H9 (cell line): ENCODE data around the gene VWA8. TPM values are rescaled to one million over a fixed set of nuclear protein-coding genes. Genes with fewer than 3 reads are reported as not detected.

Experiments
- DNase-seq: peaks from one replicate; pipeline ENCODE4 v3.0.0-alpha.2; 2017
- H2AFZ ChIP-seq: one replicate; pipeline ENCODE4 v1.6.1; 2013; ENCODE audit warnings: mild to moderate bottlenecking, low read length, control low read depth, moderate library complexity
- H2AK5ac ChIP-seq: 2 replicates; pipeline ENCODE4 v1.6.1; 2013; ENCODE audit warnings: low read length, control low read depth, mixed read lengths; ENCODE audit not compliant: insufficient read length
- H2BK120ac ChIP-seq: one replicate; pipeline ENCODE4 v1.6.1; 2013; ENCODE audit warnings: low read depth, mild to moderate bottlenecking, low read length, control low read depth, inconsistent platforms; ENCODE audit not compliant: poor library complexity, severe bottlenecking
- H2BK12ac ChIP-seq: 2 replicates; pipeline ENCODE4 v1.6.1; 2013; ENCODE audit warnings: low read length, control low read depth, mixed read lengths, low read depth; ENCODE audit not compliant: insufficient read length
- H2BK15ac ChIP-seq: 2 replicates; pipeline ENCODE4 v1.6.1; 2013; ENCODE audit warnings: low read depth, low read length, control low read depth
- H2BK20ac ChIP-seq: one replicate; pipeline ENCODE4 v1.6.1; 2013; ENCODE audit warnings: low read depth, mild to moderate bottlenecking, low read length, control low read depth, inconsistent platforms; ENCODE audit not compliant: poor library complexity, severe bottlenecking
- H2BK5ac ChIP-seq: 2 replicates; pipeline ENCODE4 v1.6.1; 2013; ENCODE audit warnings: low read length, control low read depth, mixed read lengths; ENCODE audit not compliant: insufficient read length
- H3K14ac ChIP-seq: 2 replicates; pipeline ENCODE4 v1.6.1; 2013; ENCODE audit warnings: low read length, control low read depth; ENCODE audit not compliant: insufficient read depth
- H3K18ac ChIP-seq: 2 replicates; pipeline ENCODE4 v1.6.1; 2013; ENCODE audit warnings: low read depth, mild to moderate bottlenecking, mixed read lengths, low read length, control low read depth; ENCODE audit not compliant: insufficient read length
- H3K23ac ChIP-seq: 2 replicates; pipeline ENCODE4 v1.6.1; 2013; ENCODE audit warnings: low read length, control low read depth, mixed read lengths, low read depth; ENCODE audit not compliant: insufficient read length
- H3K23me2 ChIP-seq: 2 replicates; pipeline ENCODE4 v1.6.1; 2013; ENCODE audit warnings: low read depth, mild to moderate bottlenecking, mixed read lengths, low read length, control low read depth; ENCODE audit not compliant: insufficient read length, poor library complexity, severe bottlenecking
- H3K27ac ChIP-seq: 2 replicates; pipeline ENCODE4 v1.5.1; 2013; ENCODE audit warnings: low read length, control low read depth, mixed read lengths, low read depth; ENCODE audit not compliant: insufficient read length
- H3K27me3 ChIP-seq: 2 replicates; pipeline ENCODE4 v1.6.1; 2013; ENCODE audit warnings: low read length, control low read depth, inconsistent platforms; ENCODE audit not compliant: insufficient read depth
- H3K4ac ChIP-seq: 2 replicates; pipeline ENCODE4 v1.6.1; 2013; ENCODE audit warnings: low read depth, mild to moderate bottlenecking, control low read depth, inconsistent platforms, low read length, moderate library complexity
- H3K4me1 ChIP-seq: 2 replicates; pipeline ENCODE4 v1.6.1; 2013; ENCODE audit warnings: low read length, control low read depth, inconsistent platforms; ENCODE audit not compliant: insufficient read depth
- H3K4me2 ChIP-seq: 2 replicates; pipeline ENCODE4 v1.6.1; 2013; ENCODE audit warnings: low read length, control low read depth, mixed read lengths; ENCODE audit not compliant: insufficient read length, insufficient read depth
- H3K56ac ChIP-seq: 2 replicates; pipeline ENCODE4 v1.6.1; 2013; ENCODE audit warnings: low read depth, mild to moderate bottlenecking, mixed read lengths, low read length, control low read depth; ENCODE audit not compliant: insufficient read length
- H3K79me1 ChIP-seq: 2 replicates; pipeline ENCODE4 v1.6.1; 2013; ENCODE audit warnings: low read depth, mild to moderate bottlenecking, moderate library complexity, low read length, control low read depth, inconsistent platforms; ENCODE audit not compliant: insufficient read depth, poor library complexity, severe bottlenecking
- H3K79me2 ChIP-seq: 2 replicates; pipeline ENCODE4 v1.6.1; 2013; ENCODE audit warnings: low read length, control low read depth, inconsistent platforms; ENCODE audit not compliant: insufficient read depth
- H3K9ac ChIP-seq: 2 replicates; pipeline ENCODE4 v1.6.1; 2013; ENCODE audit warnings: low read length, control low read depth, mixed read lengths; ENCODE audit not compliant: insufficient read length; ENCODE audit errors: extremely low read depth
- H3K9me3 ChIP-seq: one replicate; pipeline ENCODE4 v1.6.1; 2013; ENCODE audit warnings: low read depth, low read length, inconsistent platforms; ENCODE audit not compliant: control insufficient read depth
- H3T11ph ChIP-seq: one replicate; pipeline ENCODE4 v1.6.1; 2013; ENCODE audit warnings: mild to moderate bottlenecking, low read length, control low read depth, inconsistent platforms
- H4K20me1 ChIP-seq: one replicate; pipeline ENCODE4 v1.6.1; 2013; ENCODE audit not compliant: control insufficient read depth, insufficient read length, insufficient read depth
- H4K5ac ChIP-seq: 2 replicates; pipeline ENCODE4 v1.6.1; 2013; ENCODE audit warnings: low read depth, mild to moderate bottlenecking, mixed read lengths, low read length, control low read depth; ENCODE audit not compliant: insufficient read length
- H4K8ac ChIP-seq: replicated peaks from 2 replicates; pipeline ENCODE4 v1.6.1; 2013; ENCODE audit warnings: low read length, control low read depth, mixed read lengths, low read depth; ENCODE audit not compliant: insufficient read length
- H4K91ac ChIP-seq: 2 replicates; pipeline ENCODE4 v1.6.1; 2013; ENCODE audit warnings: low read depth, mild to moderate bottlenecking, moderate library complexity, mixed read lengths, low read length, control low read depth; ENCODE audit not compliant: insufficient read length
- H3K27ac Mint-ChIP-seq, 3 experiments: 2 replicates in 2 of 3; 3 replicates in 1 of 3; pipeline ENCODE4 v1.8.0; 2020 to 2021; ENCODE audit warnings: mixed read lengths in 3 of 3, mild to moderate bottlenecking in 1 of 3, moderate library complexity in 1 of 3
- H3K27me3 Mint-ChIP-seq: 2 replicates; pipeline ENCODE4 v1.8.0; 2021; ENCODE audit warnings: low read depth, mild to moderate bottlenecking, moderate library complexity, mixed read lengths
- H3K36me3 Mint-ChIP-seq, 3 experiments: 2 replicates in 2 of 3; 3 replicates in 1 of 3; pipeline ENCODE4 v1.8.0; 2020 to 2021; ENCODE audit warnings: low read depth in 3 of 3, mixed read lengths in 3 of 3; ENCODE audit not compliant: insufficient read depth in 1 of 3
- H3K4me1 Mint-ChIP-seq, 2 experiments: 2 replicates each; pipeline ENCODE4 v1.8.0; 2020; ENCODE audit warnings: mixed read lengths in 2 of 2
- H3K4me3 Mint-ChIP-seq, 2 experiments: 2 replicates in 1 of 2; 3 replicates in 1 of 2; pipeline ENCODE4 v1.8.0; 2020 to 2021; ENCODE audit warnings: mild to moderate bottlenecking in 2 of 2, mixed read lengths in 2 of 2, moderate library complexity in 1 of 2
- H3K9me3 Mint-ChIP-seq, 2 experiments: 2 replicates in 1 of 2; 3 replicates in 1 of 2; pipeline ENCODE4 v1.8.0; 2020; ENCODE audit warnings: mild to moderate bottlenecking in 2 of 2, mixed read lengths in 2 of 2, moderate library complexity in 1 of 2
- CTCF ChIP-seq: fragments of 200-600 bp; sonication (generic); conservative IDR thresholded peaks from 3 replicates; pipeline ENCODE4 v1.8.0; 2021; ENCODE audit warnings: antibody characterized with exemption, mild to moderate bottlenecking
- WGBS: extraction: QIAGEN DNeasy Blood & Tissue Kit; methylation state at CpG from one replicate; pipeline ENCODE4 v1.1.7; 2013; ENCODE audit warnings: missing lambda C conversion rate, low lambda C conversion rate, mixed read lengths; ENCODE audit not compliant: insufficient read length; ENCODE audit errors: extremely low coverage; 5-methylcytosine and 5-hydroxymethylcytosine counted together
- total RNA-seq: library from RNA; stranded (reverse); gene quantifications from 2 replicates; pipeline ENCODE4 v1.2.1, GENCODE V29; 2021

VWA8 gene
- total RNA-seq, 1 experiment from 2014 or later: 17.4 TPM

GRCh38 chr13:41652735-41653361, 308.1 kb downstream of the VWA8 start:
- Histone ChIP-seq H2BK120ac (no peak overlapping the region), H3K18ac (no peak overlapping the region), H3K9ac (no peak overlapping the region), H3K27ac (no peak overlapping the region), H4K20me1 (no peaks in the 10 kb centered on the region), H3K56ac (no peak overlapping the region), H3K4me2 (no peak overlapping the region), H3K9me3 (no peaks in the 10 kb centered on the region), H4K5ac (no peak overlapping the region), H3T11ph (no peak overlapping the region), H4K8ac (no peak overlapping the region), H3K14ac (no peak overlapping the region), H3K27me3 (no peaks in the 10 kb centered on the region), H2BK20ac (no peak overlapping the region), H2BK12ac (no peak overlapping the region), H2BK5ac (no peak overlapping the region), H3K79me2 (no peaks in the 10 kb centered on the region), H3K4ac (no peak overlapping the region), H4K91ac (no peak overlapping the region), H3K4me1 (no peaks in the 10 kb centered on the region), H2BK15ac (no peak overlapping the region), H3K79me1 (no peaks in the 10 kb centered on the region), H2AFZ (no peak overlapping the region), H3K23me2 (no peaks in the 10 kb centered on the region), H2AK5ac (no peak overlapping the region), H3K23ac (no peak overlapping the region)
- H3K27me3 Mint-ChIP-seq: no peaks in the 10 kb centered on the region
- no peak for DNase-seq
- H3K27ac Mint-ChIP-seq: no peak overlapping the region
- TF ChIP-seq CTCF: peak; percentile 67
- H3K36me3 Mint-ChIP-seq: peaks cover 3 to 5% (median 5%) of the 10 kb centered on the region in 3 experiments; a peak in 5 of 7 replicates
- WGBS: no CpG with 5 or more reads among the region's 4 CpGs
- peaks cover 8 to 11% of the 10 kb centered on the region in 2 experiments for H3K4me1 Mint-ChIP-seq
- H3K4me3 Mint-ChIP-seq: no peak overlapping the region
- H3K9me3 Mint-ChIP-seq: peaks cover 0 to 3% of the 10 kb centered on the region in 2 experiments; a peak in 2 of 5 replicates
